Choroid plexus epithelial cell (primary cell): ENCODE results near the gene POLA1.

Source experiments
- DNase-seq: peaks from one replicate; pipeline ENCODE4 v3.0.0-alpha.2; 2010; ENCODE audit warnings: low read depth
- H3K4me3 ChIP-seq: 2 replicates; pipeline ENCODE4 v1.5.1; 2011; ENCODE audit warnings: low read depth, mild to moderate bottlenecking, control low read depth, low read length, moderate library complexity
- TF ChIP-seq, protein P1 (sequence below): conservative IDR thresholded peaks from 2 replicates; pipeline ENCODE4 v1.5.1; 2011; ENCODE audit warnings: low read depth, mild to moderate bottlenecking, control low read depth, inconsistent platforms, low read length, moderate library complexity

POLA1 gene

GRCh38 chrX:24982306-24982965 lies 288.7 kb downstream of the POLA1 start:
- TF ChIP-seq, protein P1, sequence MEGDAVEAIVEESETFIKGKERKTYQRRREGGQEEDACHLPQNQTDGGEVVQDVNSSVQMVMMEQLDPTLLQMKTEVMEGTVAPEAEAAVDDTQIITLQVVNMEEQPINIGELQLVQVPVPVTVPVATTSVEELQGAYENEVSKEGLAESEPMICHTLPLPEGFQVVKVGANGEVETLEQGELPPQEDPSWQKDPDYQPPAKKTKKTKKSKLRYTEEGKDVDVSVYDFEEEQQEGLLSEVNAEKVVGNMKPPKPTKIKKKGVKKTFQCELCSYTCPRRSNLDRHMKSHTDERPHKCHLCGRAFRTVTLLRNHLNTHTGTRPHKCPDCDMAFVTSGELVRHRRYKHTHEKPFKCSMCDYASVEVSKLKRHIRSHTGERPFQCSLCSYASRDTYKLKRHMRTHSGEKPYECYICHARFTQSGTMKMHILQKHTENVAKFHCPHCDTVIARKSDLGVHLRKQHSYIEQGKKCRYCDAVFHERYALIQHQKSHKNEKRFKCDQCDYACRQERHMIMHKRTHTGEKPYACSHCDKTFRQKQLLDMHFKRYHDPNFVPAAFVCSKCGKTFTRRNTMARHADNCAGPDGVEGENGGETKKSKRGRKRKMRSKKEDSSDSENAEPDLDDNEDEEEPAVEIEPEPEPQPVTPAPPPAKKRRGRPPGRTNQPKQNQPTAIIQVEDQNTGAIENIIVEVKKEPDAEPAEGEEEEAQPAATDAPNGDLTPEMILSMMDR, result no peak
- DNase-seq, result no peak
- no peak overlapping the region for H3K4me3 ChIP-seq

DNA sequence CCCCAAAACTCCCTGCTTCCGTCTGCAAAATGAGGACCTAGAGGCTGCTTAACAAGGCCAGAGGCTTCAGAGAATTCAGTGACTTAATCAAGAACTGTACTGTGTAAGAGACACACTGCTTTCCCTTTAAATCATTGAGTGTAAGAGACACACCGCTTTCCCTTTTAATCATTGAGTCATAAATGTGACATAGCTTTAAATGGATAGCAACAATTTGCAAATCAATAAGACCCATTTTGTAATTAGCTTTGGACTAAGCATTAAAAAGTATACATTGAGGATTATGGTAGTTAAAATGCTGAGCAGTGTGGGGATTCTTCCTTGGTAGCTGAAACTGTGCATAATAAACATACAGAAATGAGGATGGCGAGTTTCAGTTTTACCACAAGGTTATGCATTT lies 290.2 kb downstream of the POLA1 start:
- no peak overlapping the region for H3K4me3 ChIP-seq
- TF ChIP-seq, protein P1, result no peak
- no peak for DNase-seq

GRCh38 chrX:24985120-24985519 lies 291.4 kb downstream of the POLA1 start:
- TF ChIP-seq, protein P1, result no peak
- no peak overlapping the region for H3K4me3 ChIP-seq
- DNase-seq, result no peak

DNA sequence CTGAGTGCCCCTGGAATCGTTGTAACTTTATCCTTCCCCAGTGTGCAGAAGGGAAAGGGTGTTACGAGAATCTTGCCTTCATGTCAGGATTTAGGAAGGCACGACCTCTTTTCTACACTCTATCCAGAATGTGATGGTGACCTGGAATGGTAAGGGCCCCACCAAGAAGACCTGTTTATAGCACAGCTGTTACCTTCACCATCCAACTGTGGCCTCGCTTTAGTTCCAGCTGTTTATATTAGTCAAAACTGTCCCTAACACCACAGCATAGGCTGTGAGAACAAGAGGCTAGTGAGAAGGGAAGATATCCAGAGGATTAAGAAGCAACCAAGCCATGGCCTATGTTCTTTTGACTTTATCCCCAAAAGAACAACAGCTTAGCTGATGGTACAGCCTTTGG lies 294.0 kb downstream of the POLA1 start:
- TF ChIP-seq, protein P1, result no peak
- DNase-seq, result no peak
- no peak overlapping the region for H3K4me3 ChIP-seq

- H3K4me3 ChIP-seq, result no peak overlapping the region
- no peak for DNase-seq
- TF ChIP-seq, protein P1, result no peak
These were observed 294.6 kb downstream of the POLA1 start for GRCh38 chrX:24988314-24988713.

GRCh38 chrX:24990535-24990934 lies 296.8 kb downstream of the POLA1 start:
- peak; percentile 43 for DNase-seq
- TF ChIP-seq, protein P1, result peak; percentile 54
- no peak overlapping the region for H3K4me3 ChIP-seq

DNA sequence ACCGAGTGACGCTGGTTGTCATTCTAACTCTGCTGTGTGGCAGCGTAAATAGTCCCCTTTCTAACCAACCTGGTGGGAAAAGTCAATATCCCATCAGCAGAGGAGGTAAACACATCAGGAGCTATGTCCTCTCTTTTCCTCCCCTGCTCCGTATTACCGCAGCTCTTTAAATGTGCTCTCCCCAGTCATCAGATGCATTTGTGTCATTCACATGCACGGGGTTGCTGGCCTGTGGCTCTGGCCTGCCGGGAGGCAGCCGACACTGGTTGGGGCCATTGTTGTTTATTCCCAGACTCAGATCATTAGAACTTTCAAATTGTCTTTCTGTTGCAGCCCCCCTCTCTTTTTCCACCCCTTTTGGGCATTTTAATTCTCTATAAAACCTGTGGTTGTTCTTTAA lies 300.2 kb downstream of the POLA1 start:
- DNase-seq, result no peak
- TF ChIP-seq, protein P1, result no peak
- H3K4me3 ChIP-seq, result no peak overlapping the region
